Neural cell (in vitro differentiated cells): ENCODE data around the gene FAM83C. TPM values are rescaled to one million over a fixed set of nuclear protein-coding genes. Genes with fewer than 3 reads are reported as not detected.

Source experiments
- H2AFZ ChIP-seq: fragments of 200-600, 300-800 bp; sonication (generic), shearing (Covaris generic); 2 replicates; pipeline ENCODE4 v1.6.0; 2014; ENCODE audit warnings: low read depth, mild to moderate bottlenecking, antibody characterized with exemption, low read length, moderate library complexity
- H3F3A ChIP-seq: fragments of 200-600 bp; shearing (Covaris generic); 2 replicates; pipeline ENCODE4 v1.6.1; 2016; ENCODE audit warnings: mild to moderate bottlenecking, moderate library complexity, mixed read lengths, antibody characterized with exemption, low read length; ENCODE audit not compliant: insufficient read depth, poor library complexity, severe bottlenecking
- H3K27ac ChIP-seq: fragments of 200-600, 300-800 bp; sonication (generic), shearing (Covaris generic); 2 replicates; pipeline ENCODE4 v1.5.1; 2014; ENCODE audit warnings: mild to moderate bottlenecking, low read length, moderate library complexity
- H3K27me3 ChIP-seq: fragments of 300-800, 200-600 bp; sonication (generic), shearing (Covaris generic); 2 replicates; pipeline ENCODE4 v1.6.0; 2014; ENCODE audit warnings: mild to moderate bottlenecking, low read depth, low read length, moderate library complexity; ENCODE audit not compliant: insufficient read depth
- H3K36me3 ChIP-seq: fragments of 300-800, 200-600 bp; sonication (generic), shearing (Covaris generic); 2 replicates; pipeline ENCODE4 v1.5.1; 2014; ENCODE audit warnings: mild to moderate bottlenecking, antibody characterized with exemption, low read length, moderate library complexity; ENCODE audit not compliant: insufficient read depth
- H3K4me2 ChIP-seq: fragments of 300-800, 200-600 bp; sonication (generic), shearing (Covaris generic); 2 replicates; pipeline ENCODE4 v1.6.0; 2014; ENCODE audit warnings: mild to moderate bottlenecking, low read length
- H3K4me3 ChIP-seq: fragments of 300-800, 200-600 bp; sonication (generic), shearing (Covaris generic); 2 replicates; pipeline ENCODE4 v1.5.1; 2014; ENCODE audit warnings: mild to moderate bottlenecking, low read length, moderate library complexity
- H3K79me2 ChIP-seq: fragments of 200-600 bp; shearing (Covaris generic); replicated peaks from 2 replicates; pipeline ENCODE4 v1.6.0; 2014; ENCODE audit warnings: mild to moderate bottlenecking, low read length, moderate library complexity; ENCODE audit not compliant: insufficient read depth
- H3K9ac ChIP-seq: fragments of 300-800, 200-600 bp; sonication (generic), shearing (Covaris generic); 2 replicates; pipeline ENCODE4 v1.6.1; 2016; ENCODE audit warnings: mild to moderate bottlenecking, low read length, mixed read lengths
- H3K9me2 ChIP-seq: fragments of 200-600 bp; shearing (Covaris generic); 2 replicates; pipeline ENCODE4 v1.6.1; 2016; ENCODE audit warnings: mild to moderate bottlenecking, low read length, mixed read lengths; ENCODE audit not compliant: insufficient read depth
- H3K9me3 ChIP-seq: fragments of 200-600, 300-800 bp; sonication (generic), shearing (Covaris generic); 2 replicates; pipeline ENCODE4 v1.6.1; 2016; ENCODE audit warnings: mild to moderate bottlenecking, mixed run types, low read length, moderate library complexity, mixed read lengths
- H4K20me1 ChIP-seq: fragments of 200-600 bp; shearing (Covaris generic); 2 replicates; pipeline ENCODE4 v1.6.1; 2016; ENCODE audit warnings: mild to moderate bottlenecking, mixed run types; ENCODE audit not compliant: insufficient read depth
- CTCF ChIP-seq: fragments of 450-650 bp; IDR thresholded peaks from 2 replicates; pipeline ENCODE4 v1.5.1; 2014; ENCODE audit warnings: antibody characterized with exemption, mild to moderate bottlenecking, moderate library complexity; ENCODE audit not compliant: poor library complexity, severe bottlenecking
- EP300 ChIP-seq: fragments of 450-650 bp; conservative IDR thresholded peaks from 2 replicates; pipeline ENCODE4 v1.6.1; 2014; ENCODE audit warnings: antibody characterized with exemption, mild to moderate bottlenecking, moderate library complexity; ENCODE audit not compliant: poor library complexity, severe bottlenecking
- EZH2 ChIP-seq: fragments of 200-600, 300-800 bp; shearing (Covaris generic), sonication (generic); IDR thresholded peaks from 2 replicates; pipeline ENCODE4 v1.6.1; 2014; ENCODE audit warnings: antibody characterized with exemption, low read length, borderline replicate concordance, mild to moderate bottlenecking; ENCODE audit not compliant: insufficient read depth, poor library complexity, severe bottlenecking
- MXI1 ChIP-seq: fragments of 450-650 bp; conservative IDR thresholded peaks from 2 replicates; pipeline ENCODE4 v1.6.1; 2014; ENCODE audit warnings: antibody characterized with exemption, mild to moderate bottlenecking; ENCODE audit not compliant: poor library complexity, severe bottlenecking
- POLR2AphosphoS5 ChIP-seq: IDR thresholded peaks from 2 replicates; pipeline ENCODE4 v1.6.1; 2012
- RAD21 ChIP-seq: fragments of 450-650 bp; conservative IDR thresholded peaks from 2 replicates; pipeline ENCODE4 v1.6.1; 2014; ENCODE audit warnings: antibody characterized with exemption, mild to moderate bottlenecking, moderate library complexity
- REST ChIP-seq: IDR thresholded peaks from 2 replicates; pipeline ENCODE4 v1.6.1; 2012; ENCODE audit warnings: borderline replicate concordance
- SMC3 ChIP-seq: fragments of 450-650 bp; conservative IDR thresholded peaks from 2 replicates; pipeline ENCODE4 v1.6.1; 2014; ENCODE audit warnings: antibody characterized with exemption, mild to moderate bottlenecking, moderate library complexity; ENCODE audit not compliant: poor library complexity
- TAF1 ChIP-seq: IDR thresholded peaks from 2 replicates; pipeline ENCODE4 v1.6.1; 2012; ENCODE audit warnings: low read depth
- polyA plus RNA-seq: library from polyadenylated mRNA; depleted of rRNA; stranded (reverse); fragments of >200 nt; gene quantifications from 2 replicates; pipeline ENCODE4 v1.2.3, GENCODE V29; 2014

The FAM83C gene
- polyA plus RNA-seq, 1 donor from 2014 or later, result not detected

- H3K4me2 ChIP-seq, result no peak overlapping the region
Measured at GRCh38 chr20:35326021-35326739, 34.0 kb upstream of the FAM83C start.

GRCh38 chr20:35325401-35325800, 33.2 kb upstream of the FAM83C start:
- Histone ChIP-seq H4K20me1 (no peaks in the 10 kb centered on the region), H3F3A (no peaks in the 10 kb centered on the region), H3K9me3 (no peaks in the 10 kb centered on the region), H3K4me3 (no peak overlapping the region), H3K4me2 (no peak overlapping the region), H3K27me3 (no peaks in the 10 kb centered on the region), H2AFZ (no peak overlapping the region), H3K79me2 (no peaks in the 10 kb centered on the region), H3K27ac (no peak overlapping the region), H3K9me2 (no peaks in the 10 kb centered on the region), H3K36me3 (no peaks in the 10 kb centered on the region), H3K9ac (no peak overlapping the region)
- TF ChIP-seq EP300, result no peak
- TF ChIP-seq EZH2, result no peak
- TF ChIP-seq MXI1, result no peak
- no peak for TF ChIP-seq SMC3

More at GRCh38 chr20:35326021-35326739, 34.0 kb upstream of the FAM83C start:
- no peaks in the 10 kb centered on the region for H4K20me1 ChIP-seq
- no peaks in the 10 kb centered on the region for H3K36me3 ChIP-seq
- no peak for TF ChIP-seq RAD21
- no peaks in the 10 kb centered on the region for H3K9me2 ChIP-seq
- no peak overlapping the region for H3K4me3 ChIP-seq
- no peaks in the 10 kb centered on the region for H3F3A ChIP-seq
- H3K27me3 ChIP-seq, result no peaks in the 10 kb centered on the region
- H3K9ac ChIP-seq, result no peak overlapping the region
- H3K9me3 ChIP-seq, result no peaks in the 10 kb centered on the region
- no peaks in the 10 kb centered on the region for H3K79me2 ChIP-seq
- no peak overlapping the region for H3K27ac ChIP-seq
- H2AFZ ChIP-seq, result no peak overlapping the region

GRCh38 chr20:35320396-35321126, 28.3 kb upstream of the FAM83C start:
- Histone ChIP-seq H3K36me3 (no peaks in the 10 kb centered on the region), H3K4me3 (no peak overlapping the region), H3K4me2 (no peak overlapping the region), H3K27me3 (no peaks in the 10 kb centered on the region), H3F3A (no peaks in the 10 kb centered on the region), H2AFZ (no peak overlapping the region), H3K9me3 (no peaks in the 10 kb centered on the region), H3K9me2 (no peaks in the 10 kb centered on the region), H3K9ac (no peak overlapping the region), H3K27ac (no peak overlapping the region), H3K79me2 (no peaks in the 10 kb centered on the region), H4K20me1 (no peaks in the 10 kb centered on the region)
- TF ChIP-seq EP300 (no peak), SMC3 (no peak), CTCF (no peak), RAD21 (no peak), EZH2 (no peak), REST (no peak), MXI1 (no peak), POLR2AphosphoS5 (no peak), TAF1 (no peak)
